Fibroblast of peridontal ligament (primary cell): Measurements from ENCODE around the gene EEF2K.
A peak's percentile ranks its signal among the peaks of the same experiment; 100 is the strongest.

ENCODE experiments used
- DNase-seq: peaks from one replicate; pipeline ENCODE4 v3.0.0-alpha.2; 2010; ENCODE audit errors: extremely low read depth

EEF2K gene

GRCh38 chr16:22316411-22316811 lies 110.3 kb downstream of the EEF2K start:
- no peak for DNase-seq

- no peak for DNase-seq
These were observed 111.0 kb downstream of the EEF2K start for GRCh38 chr16:22317001-22317530.

GRCh38 chr16:22317625-22318024 lies 111.5 kb downstream of the EEF2K start:
- DNase-seq, result no peak

GRCh38 chr16:22318690-22319358 lies 112.7 kb downstream of the EEF2K start:
- peak; percentile 15 for DNase-seq

GRCh38 chr16:22320572-22321339 lies 114.7 kb downstream of the EEF2K start:
- no peak for DNase-seq

- DNase-seq, result peak; percentile 74
These were observed 115.4 kb downstream of the EEF2K start for GRCh38 chr16:22321340-22322001.

- no peak for DNase-seq
These were observed 116.0 kb downstream of the EEF2K start for GRCh38 chr16:22322021-22322471.

GRCh38 chr16:22322741-22323140 lies 116.7 kb downstream of the EEF2K start:
- DNase-seq, result no peak

- DNase-seq, result no peak
These were observed 117.3 kb downstream of the EEF2K start for GRCh38 chr16:22323173-22323958.

GRCh38 chr16:22323959-22324786 lies 118.1 kb downstream of the EEF2K start:
- no peak for DNase-seq

GRCh38 chr16:22324787-22325597 lies 118.9 kb downstream of the EEF2K start:
- no peak for DNase-seq

- no peak for DNase-seq
These were observed 119.7 kb downstream of the EEF2K start for GRCh38 chr16:22325598-22326368.

GRCh38 chr16:22326369-22326652 lies 120.2 kb downstream of the EEF2K start:
- no peak for DNase-seq

GRCh38 chr16:22326771-22327445 lies 120.8 kb downstream of the EEF2K start:
- no peak for DNase-seq

GRCh38 chr16:22327446-22327775 lies 121.3 kb downstream of the EEF2K start:
- no peak for DNase-seq

GRCh38 chr16:22328081-22328725 lies 122.1 kb downstream of the EEF2K start:
- no peak for DNase-seq

GRCh38 chr16:22329199-22329695 lies 123.2 kb downstream of the EEF2K start:
- no peak for DNase-seq

GRCh38 chr16:22330326-22330725 lies 124.2 kb downstream of the EEF2K start:
- no peak for DNase-seq
